ENCODE data around the gene AFAP1L1. TPM values are rescaled to one million over a fixed set of nuclear protein-coding genes. Genes with fewer than 3 reads are reported as not detected.

AFAP1L1 gene
- total and polyA plus RNA-seq, 9 of the 15 experiments (the other 6 are each of a cell fraction or from before 2014, with no cell fraction given): 0.01 to 0.12 (median 0.03) TPM; not detected in 4

DNA sequence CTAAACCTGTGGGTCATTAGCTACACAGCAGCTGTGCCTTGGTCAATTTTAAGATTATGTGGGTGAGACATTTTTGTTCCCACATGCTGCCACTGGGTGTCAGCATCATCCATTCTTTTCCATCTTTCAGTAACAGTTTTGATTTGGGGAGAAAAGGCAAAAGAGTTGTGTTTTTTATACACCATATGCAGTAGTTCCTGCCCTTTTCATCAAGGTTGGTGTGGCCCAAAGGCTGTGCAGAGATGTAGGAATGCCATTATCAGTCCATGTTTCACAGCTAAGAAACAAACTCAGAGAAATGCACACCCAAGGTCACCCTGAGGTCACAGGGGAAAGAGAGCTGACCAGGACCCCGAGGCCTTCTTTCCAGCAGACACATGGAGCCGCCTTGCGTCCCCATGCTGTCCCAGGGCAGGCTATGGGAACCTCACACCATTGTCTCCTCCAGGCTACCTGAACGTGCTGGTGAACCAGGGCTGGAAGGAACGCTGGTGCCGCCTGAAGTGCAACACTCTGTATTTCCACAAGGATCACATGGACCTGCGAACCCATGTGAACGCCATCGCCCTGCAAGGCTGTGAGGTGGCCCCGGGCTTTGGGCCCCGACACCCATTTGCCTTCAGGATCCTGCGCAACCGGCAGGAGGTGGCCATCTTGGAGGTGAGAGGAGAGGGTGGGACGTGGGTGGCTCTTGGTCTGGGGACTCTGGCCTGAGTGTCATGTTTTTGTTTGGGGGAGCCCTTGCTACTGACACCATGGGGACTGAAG, 45.8 kb downstream of the AFAP1L1 start (continued):
- TF ChIP-seq, protein P1, sequence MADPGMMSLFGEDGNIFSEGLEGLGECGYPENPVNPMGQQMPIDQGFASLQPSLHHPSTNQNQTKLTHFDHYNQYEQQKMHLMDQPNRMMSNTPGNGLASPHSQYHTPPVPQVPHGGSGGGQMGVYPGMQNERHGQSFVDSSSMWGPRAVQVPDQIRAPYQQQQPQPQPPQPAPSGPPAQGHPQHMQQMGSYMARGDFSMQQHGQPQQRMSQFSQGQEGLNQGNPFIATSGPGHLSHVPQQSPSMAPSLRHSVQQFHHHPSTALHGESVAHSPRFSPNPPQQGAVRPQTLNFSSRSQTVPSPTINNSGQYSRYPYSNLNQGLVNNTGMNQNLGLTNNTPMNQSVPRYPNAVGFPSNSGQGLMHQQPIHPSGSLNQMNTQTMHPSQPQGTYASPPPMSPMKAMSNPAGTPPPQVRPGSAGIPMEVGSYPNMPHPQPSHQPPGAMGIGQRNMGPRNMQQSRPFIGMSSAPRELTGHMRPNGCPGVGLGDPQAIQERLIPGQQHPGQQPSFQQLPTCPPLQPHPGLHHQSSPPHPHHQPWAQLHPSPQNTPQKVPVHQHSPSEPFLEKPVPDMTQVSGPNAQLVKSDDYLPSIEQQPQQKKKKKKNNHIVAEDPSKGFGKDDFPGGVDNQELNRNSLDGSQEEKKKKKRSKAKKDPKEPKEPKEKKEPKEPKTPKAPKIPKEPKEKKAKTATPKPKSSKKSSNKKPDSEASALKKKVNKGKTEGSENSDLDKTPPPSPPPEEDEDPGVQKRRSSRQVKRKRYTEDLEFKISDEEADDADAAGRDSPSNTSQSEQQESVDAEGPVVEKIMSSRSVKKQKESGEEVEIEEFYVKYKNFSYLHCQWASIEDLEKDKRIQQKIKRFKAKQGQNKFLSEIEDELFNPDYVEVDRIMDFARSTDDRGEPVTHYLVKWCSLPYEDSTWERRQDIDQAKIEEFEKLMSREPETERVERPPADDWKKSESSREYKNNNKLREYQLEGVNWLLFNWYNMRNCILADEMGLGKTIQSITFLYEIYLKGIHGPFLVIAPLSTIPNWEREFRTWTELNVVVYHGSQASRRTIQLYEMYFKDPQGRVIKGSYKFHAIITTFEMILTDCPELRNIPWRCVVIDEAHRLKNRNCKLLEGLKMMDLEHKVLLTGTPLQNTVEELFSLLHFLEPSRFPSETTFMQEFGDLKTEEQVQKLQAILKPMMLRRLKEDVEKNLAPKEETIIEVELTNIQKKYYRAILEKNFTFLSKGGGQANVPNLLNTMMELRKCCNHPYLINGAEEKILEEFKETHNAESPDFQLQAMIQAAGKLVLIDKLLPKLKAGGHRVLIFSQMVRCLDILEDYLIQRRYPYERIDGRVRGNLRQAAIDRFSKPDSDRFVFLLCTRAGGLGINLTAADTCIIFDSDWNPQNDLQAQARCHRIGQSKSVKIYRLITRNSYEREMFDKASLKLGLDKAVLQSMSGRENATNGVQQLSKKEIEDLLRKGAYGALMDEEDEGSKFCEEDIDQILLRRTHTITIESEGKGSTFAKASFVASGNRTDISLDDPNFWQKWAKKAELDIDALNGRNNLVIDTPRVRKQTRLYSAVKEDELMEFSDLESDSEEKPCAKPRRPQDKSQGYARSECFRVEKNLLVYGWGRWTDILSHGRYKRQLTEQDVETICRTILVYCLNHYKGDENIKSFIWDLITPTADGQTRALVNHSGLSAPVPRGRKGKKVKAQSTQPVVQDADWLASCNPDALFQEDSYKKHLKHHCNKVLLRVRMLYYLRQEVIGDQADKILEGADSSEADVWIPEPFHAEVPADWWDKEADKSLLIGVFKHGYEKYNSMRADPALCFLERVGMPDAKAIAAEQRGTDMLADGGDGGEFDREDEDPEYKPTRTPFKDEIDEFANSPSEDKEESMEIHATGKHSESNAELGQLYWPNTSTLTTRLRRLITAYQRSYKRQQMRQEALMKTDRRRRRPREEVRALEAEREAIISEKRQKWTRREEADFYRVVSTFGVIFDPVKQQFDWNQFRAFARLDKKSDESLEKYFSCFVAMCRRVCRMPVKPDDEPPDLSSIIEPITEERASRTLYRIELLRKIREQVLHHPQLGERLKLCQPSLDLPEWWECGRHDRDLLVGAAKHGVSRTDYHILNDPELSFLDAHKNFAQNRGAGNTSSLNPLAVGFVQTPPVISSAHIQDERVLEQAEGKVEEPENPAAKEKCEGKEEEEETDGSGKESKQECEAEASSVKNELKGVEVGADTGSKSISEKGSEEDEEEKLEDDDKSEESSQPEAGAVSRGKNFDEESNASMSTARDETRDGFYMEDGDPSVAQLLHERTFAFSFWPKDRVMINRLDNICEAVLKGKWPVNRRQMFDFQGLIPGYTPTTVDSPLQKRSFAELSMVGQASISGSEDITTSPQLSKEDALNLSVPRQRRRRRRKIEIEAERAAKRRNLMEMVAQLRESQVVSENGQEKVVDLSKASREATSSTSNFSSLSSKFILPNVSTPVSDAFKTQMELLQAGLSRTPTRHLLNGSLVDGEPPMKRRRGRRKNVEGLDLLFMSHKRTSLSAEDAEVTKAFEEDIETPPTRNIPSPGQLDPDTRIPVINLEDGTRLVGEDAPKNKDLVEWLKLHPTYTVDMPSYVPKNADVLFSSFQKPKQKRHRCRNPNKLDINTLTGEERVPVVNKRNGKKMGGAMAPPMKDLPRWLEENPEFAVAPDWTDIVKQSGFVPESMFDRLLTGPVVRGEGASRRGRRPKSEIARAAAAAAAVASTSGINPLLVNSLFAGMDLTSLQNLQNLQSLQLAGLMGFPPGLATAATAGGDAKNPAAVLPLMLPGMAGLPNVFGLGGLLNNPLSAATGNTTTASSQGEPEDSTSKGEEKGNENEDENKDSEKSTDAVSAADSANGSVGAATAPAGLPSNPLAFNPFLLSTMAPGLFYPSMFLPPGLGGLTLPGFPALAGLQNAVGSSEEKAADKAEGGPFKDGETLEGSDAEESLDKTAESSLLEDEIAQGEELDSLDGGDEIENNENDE (IDR thresholded peaks at IDR 0.05; ENCODE audit: low read depth, low read length): no peak
- TF ChIP-seq NR4A1 (CRISPR knock-in tag; IDR thresholded peaks at IDR 0.05) (no peak), NR4A1 (tag; IDR thresholded peaks at IDR 0.05) (0 out of 2 replicates have a peak, but pooled peaks have one; percentile 31), BCOR (IDR thresholded peaks at IDR 0.05) (no peak), PRMT5 (CRISPR knock-in tag; IDR thresholded peaks at IDR 0.05) (no peak), ZNF12 (CRISPR knock-in tag; IDR thresholded peaks at IDR 0.05) (no peak), ZKSCAN1 (IDR thresholded peaks at IDR 0.05; ENCODE audit: low read depth, low read length) (no peak)
- TF ChIP-seq, protein P2, sequence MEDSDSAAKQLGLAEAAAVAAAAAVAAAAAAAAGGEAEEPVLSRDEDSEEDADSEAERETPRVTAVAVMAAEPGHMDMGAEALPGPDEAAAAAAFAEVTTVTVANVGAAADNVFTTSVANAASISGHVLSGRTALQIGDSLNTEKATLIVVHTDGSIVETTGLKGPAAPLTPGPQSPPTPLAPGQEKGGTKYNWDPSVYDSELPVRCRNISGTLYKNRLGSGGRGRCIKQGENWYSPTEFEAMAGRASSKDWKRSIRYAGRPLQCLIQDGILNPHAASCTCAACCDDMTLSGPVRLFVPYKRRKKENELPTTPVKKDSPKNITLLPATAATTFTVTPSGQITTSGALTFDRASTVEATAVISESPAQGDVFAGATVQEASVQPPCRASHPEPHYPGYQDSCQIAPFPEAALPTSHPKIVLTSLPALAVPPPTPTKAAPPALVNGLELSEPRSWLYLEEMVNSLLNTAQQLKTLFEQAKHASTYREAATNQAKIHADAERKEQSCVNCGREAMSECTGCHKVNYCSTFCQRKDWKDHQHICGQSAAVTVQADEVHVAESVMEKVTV (CRISPR knock-in tag; IDR thresholded peaks at IDR 0.05): peak; percentile 77
- TF ChIP-seq, protein P3, sequence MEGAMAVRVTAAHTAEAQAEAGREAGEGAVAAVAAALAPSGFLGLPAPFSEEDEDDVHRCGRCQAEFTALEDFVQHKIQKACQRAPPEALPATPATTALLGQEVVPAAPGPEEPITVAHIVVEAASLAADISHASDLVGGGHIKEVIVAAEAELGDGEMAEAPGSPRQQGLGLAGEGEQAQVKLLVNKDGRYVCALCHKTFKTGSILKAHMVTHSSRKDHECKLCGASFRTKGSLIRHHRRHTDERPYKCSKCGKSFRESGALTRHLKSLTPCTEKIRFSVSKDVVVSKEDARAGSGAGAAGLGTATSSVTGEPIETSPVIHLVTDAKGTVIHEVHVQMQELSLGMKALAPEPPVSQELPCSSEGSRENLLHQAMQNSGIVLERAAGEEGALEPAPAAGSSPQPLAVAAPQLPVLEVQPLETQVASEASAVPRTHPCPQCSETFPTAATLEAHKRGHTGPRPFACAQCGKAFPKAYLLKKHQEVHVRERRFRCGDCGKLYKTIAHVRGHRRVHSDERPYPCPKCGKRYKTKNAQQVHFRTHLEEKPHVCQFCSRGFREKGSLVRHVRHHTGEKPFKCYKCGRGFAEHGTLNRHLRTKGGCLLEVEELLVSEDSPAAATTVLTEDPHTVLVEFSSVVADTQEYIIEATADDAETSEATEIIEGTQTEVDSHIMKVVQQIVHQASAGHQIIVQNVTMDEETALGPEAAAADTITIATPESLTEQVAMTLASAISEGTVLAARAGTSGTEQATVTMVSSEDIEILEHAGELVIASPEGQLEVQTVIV (CRISPR knock-in tag; IDR thresholded peaks at IDR 0.05; ENCODE audit: borderline replicate concordance): no peak
- TF ChIP-seq, protein P4, sequence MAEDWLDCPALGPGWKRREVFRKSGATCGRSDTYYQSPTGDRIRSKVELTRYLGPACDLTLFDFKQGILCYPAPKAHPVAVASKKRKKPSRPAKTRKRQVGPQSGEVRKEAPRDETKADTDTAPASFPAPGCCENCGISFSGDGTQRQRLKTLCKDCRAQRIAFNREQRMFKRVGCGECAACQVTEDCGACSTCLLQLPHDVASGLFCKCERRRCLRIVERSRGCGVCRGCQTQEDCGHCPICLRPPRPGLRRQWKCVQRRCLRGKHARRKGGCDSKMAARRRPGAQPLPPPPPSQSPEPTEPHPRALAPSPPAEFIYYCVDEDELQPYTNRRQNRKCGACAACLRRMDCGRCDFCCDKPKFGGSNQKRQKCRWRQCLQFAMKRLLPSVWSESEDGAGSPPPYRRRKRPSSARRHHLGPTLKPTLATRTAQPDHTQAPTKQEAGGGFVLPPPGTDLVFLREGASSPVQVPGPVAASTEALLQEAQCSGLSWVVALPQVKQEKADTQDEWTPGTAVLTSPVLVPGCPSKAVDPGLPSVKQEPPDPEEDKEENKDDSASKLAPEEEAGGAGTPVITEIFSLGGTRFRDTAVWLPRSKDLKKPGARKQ (CRISPR knock-in tag; IDR thresholded peaks at IDR 0.05): no peak

All from K562 (cell line).